ENCODE measurements around the gene CFAP90.

Gene CFAP90

GRCh38 chr5:7793895-7794294 lies 57.0 kb downstream of the CFAP90 start:
- DNase-seq (ENCODE audit: low read depth) = no peak
- no peak overlapping the region for H3K4me3 ChIP-seq (ENCODE audit: low read length)
- no peak for TF ChIP-seq CTCF (IDR thresholded peaks at IDR 0.05; ENCODE audit: insufficient read depth, low read depth, low read length, missing control alignments)

- no peak for DNase-seq (ENCODE audit: low read depth)
- no peak overlapping the region for H3K4me3 ChIP-seq (ENCODE audit: low read length)
- TF ChIP-seq CTCF (IDR thresholded peaks at IDR 0.05; ENCODE audit: insufficient read depth, low read depth, low read length, missing control alignments) = no peak
Measured at GRCh38 chr5:7789567-7789966, 61.4 kb downstream of the CFAP90 start.

GRCh38 chr5:7787770-7788169 lies 63.2 kb downstream of the CFAP90 start:
- DNase-seq (ENCODE audit: low read depth) = no peak
- H3K4me3 ChIP-seq (ENCODE audit: low read length) = no peak overlapping the region
- no peak for TF ChIP-seq CTCF (IDR thresholded peaks at IDR 0.05; ENCODE audit: insufficient read depth, low read depth, low read length, missing control alignments)

GRCh38 chr5:7784683-7785380 lies 66.1 kb downstream of the CFAP90 start:
- no peak for DNase-seq (ENCODE audit: low read depth)
- TF ChIP-seq CTCF (IDR thresholded peaks at IDR 0.05; ENCODE audit: insufficient read depth, low read depth, low read length, missing control alignments) = no peak

GRCh38 chr5:7781899-7782298 lies 69.0 kb downstream of the CFAP90 start:
- H3K4me3 ChIP-seq (ENCODE audit: low read length) = no peak overlapping the region
- no peak for TF ChIP-seq CTCF (IDR thresholded peaks at IDR 0.05; ENCODE audit: insufficient read depth, low read depth, low read length, missing control alignments)

More at GRCh38 chr5:7784683-7785380, 66.1 kb downstream of the CFAP90 start:
- no peak overlapping the region for H3K4me3 ChIP-seq (ENCODE audit: low read length)

More at GRCh38 chr5:7781899-7782298, 69.0 kb downstream of the CFAP90 start:
- DNase-seq (ENCODE audit: low read depth) = no peak

Measured in epithelial cell of esophagus (primary cell).